Mesothelial cell of epicardium (in vitro differentiated cells): ENCODE results near the gene MYO16. TPM values are rescaled to one million over a fixed set of nuclear protein-coding genes. Genes with fewer than 3 reads are reported as not detected.
"Not testable (repeated sequence)": the region's sequence is repeated elsewhere in the genome, so short reads cannot be mapped to it uniquely, and the experiment has no call there.

ENCODE experiments used
- DNase-seq, 2 experiments: peaks; one replicate each; pipeline ENCODE4 v3.0.0; 2021; ENCODE audit warnings: low spot score in 2 of 2; ENCODE audit not compliant: unreplicated experiment in 2 of 2
- H3K27ac Mint-ChIP-seq: 2 replicates; pipeline ENCODE4 v1.8.0; 2021; ENCODE audit warnings: mixed read lengths
- H3K27me3 Mint-ChIP-seq: 2 replicates; pipeline ENCODE4 v1.8.0; 2021; ENCODE audit warnings: low read depth, mixed read lengths
- H3K36me3 Mint-ChIP-seq: 2 replicates; pipeline ENCODE4 v1.8.0; 2021; ENCODE audit warnings: mixed read lengths
- H3K4me1 Mint-ChIP-seq: 2 replicates; pipeline ENCODE4 v1.8.0; 2021; ENCODE audit warnings: mixed read lengths
- H3K4me3 Mint-ChIP-seq: 2 replicates; pipeline ENCODE4 v1.8.0; 2021; ENCODE audit warnings: mild to moderate bottlenecking, moderate library complexity, mixed read lengths
- H3K9me3 Mint-ChIP-seq: 2 replicates; pipeline ENCODE4 v1.8.0; 2021; ENCODE audit warnings: mixed read lengths
- total RNA-seq: library from RNA; stranded (reverse); gene quantifications from 3 replicates; pipeline ENCODE4 v1.2.1, GENCODE V29; 2021
- TF ChIP-seq, protein P1 (sequence below): fragments of 200-600 bp; sonication (generic); IDR thresholded peaks from one replicate; pipeline ENCODE4 v1.5.0; 2021; ENCODE audit warnings: antibody characterized with exemption; ENCODE audit not compliant: unreplicated experiment

MYO16 gene
- total RNA-seq, 1 donor from 2014 or later: 0.07 TPM

- peaks cover 10% of the 10 kb centered on the region for H3K4me1 Mint-ChIP-seq
- no peak overlapping the region for H3K27ac Mint-ChIP-seq
- no peak overlapping the region for H3K4me3 Mint-ChIP-seq
- DNase-seq: no peak
- H3K27me3 Mint-ChIP-seq: no peaks in the 10 kb centered on the region
- TF ChIP-seq, protein P1, sequence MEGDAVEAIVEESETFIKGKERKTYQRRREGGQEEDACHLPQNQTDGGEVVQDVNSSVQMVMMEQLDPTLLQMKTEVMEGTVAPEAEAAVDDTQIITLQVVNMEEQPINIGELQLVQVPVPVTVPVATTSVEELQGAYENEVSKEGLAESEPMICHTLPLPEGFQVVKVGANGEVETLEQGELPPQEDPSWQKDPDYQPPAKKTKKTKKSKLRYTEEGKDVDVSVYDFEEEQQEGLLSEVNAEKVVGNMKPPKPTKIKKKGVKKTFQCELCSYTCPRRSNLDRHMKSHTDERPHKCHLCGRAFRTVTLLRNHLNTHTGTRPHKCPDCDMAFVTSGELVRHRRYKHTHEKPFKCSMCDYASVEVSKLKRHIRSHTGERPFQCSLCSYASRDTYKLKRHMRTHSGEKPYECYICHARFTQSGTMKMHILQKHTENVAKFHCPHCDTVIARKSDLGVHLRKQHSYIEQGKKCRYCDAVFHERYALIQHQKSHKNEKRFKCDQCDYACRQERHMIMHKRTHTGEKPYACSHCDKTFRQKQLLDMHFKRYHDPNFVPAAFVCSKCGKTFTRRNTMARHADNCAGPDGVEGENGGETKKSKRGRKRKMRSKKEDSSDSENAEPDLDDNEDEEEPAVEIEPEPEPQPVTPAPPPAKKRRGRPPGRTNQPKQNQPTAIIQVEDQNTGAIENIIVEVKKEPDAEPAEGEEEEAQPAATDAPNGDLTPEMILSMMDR: no peak
- H3K9me3 Mint-ChIP-seq: peaks cover 1% of the 10 kb centered on the region
- H3K36me3 Mint-ChIP-seq: no peaks in the 10 kb centered on the region
Measured at GRCh38 chr13:108776650-108777049, 147.2 kb downstream of the MYO16 start.

DNA sequence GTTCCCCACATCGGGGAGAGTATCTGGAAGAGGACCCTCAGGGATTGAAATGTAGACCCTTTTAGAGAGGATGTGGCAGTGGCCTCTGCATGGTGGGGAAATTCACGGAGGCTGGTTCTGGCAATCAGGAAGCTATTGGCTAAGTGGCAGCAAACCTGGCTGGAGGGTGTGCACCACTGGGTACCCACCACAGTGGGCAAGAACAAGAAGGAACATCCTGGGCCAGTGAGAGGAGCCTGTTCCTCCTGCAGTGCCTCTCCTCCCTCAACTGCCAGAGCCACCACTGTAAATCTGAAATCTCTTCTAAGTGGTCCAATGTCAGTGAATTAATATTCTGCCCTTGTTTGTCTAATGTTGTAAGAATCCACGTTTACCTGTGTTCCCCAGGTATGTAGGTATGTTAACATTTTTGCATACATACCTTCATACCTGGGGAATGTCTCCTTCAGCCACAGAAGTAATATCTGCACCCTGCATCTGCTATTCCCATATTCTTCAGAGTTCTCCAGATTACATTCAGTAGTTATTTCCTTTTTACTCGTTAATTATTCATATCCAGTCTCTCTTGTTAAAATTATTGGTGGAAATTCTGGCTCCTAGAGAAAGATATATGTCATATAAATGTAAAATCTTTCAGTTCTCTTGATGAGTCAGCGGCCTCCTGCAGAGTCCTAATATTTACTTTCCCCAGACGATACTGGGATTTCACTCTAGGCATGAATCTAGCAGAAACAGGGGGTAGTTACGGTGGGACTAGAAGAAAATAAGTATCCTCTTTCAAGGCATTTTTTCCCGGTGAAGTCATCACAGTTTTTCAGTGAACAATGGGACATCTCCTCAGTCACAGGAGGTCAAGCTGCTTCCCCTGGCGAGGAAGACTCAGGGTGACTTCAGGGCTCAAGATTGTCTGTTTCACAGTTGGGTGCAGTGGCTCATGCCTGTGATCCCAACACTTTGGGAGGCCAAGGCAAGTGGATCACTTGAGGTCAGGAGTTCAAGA is 148.3 kb downstream of the MYO16 start:
- Mint-ChIP-seq H3K4me3 (no peak overlapping the region), H3K27ac (peak overlapping the region; percentile 21), H3K9me3 (peaks cover 9% of the 10 kb centered on the region), H3K27me3 (no peaks in the 10 kb centered on the region), H3K36me3 (peaks cover 3% of the 10 kb centered on the region), H3K4me1 (peaks cover 10% of the 10 kb centered on the region)
- DNase-seq: no peak
- TF ChIP-seq, protein P1: no peak

DNA sequence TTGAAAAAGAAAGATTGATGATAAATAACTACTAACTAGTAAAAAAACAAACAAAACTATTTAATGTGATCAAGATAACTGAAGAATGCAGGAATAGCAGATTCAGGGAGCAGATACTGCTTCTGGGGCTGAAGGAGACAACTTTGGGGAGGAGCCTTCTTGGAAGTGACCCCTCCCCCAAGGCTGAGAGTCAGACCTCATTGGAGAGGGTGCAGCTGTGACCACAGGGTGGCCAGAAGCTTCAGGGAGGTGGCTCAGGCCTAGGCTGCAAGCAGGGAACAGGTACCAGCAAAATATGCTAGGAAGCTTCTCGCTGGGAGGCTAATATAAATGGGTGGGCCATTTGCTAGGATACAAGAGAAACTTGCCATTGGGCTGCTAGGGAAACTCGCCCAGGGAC is 149.9 kb downstream of the MYO16 start:
- Mint-ChIP-seq H3K9me3 (peaks cover 21% of the 10 kb centered on the region), H3K4me3 (no peak overlapping the region), H3K27ac (no peak overlapping the region), H3K27me3 (no peaks in the 10 kb centered on the region), H3K36me3 (peaks cover 3% of the 10 kb centered on the region), H3K4me1 (peaks cover 10% of the 10 kb centered on the region)
- no peak for DNase-seq
- TF ChIP-seq, protein P1: no peak

DNA sequence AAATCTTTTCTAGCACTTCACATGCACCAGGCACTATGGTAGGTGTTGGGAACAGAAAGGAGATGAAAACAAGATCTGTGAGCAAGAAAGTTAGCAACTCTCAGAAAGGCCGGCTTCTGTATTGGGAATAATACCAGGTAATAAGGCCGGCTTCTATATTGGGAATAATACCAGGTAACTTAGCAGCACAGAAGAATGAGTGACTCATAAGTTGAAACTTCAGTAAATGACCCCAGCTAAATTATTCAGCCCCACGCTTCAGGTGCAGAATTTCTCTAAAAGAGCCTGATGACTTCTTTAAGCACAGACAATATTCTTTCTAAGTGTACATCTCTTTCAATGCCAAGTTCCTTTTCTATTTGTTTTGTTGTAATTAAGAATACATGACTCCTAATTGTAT is 151.3 kb downstream of the MYO16 start:
- no peak overlapping the region for H3K27ac Mint-ChIP-seq
- H3K27me3 Mint-ChIP-seq: no peaks in the 10 kb centered on the region
- H3K9me3 Mint-ChIP-seq: peaks cover 21% of the 10 kb centered on the region

GRCh38 chr13:108781312-108781711 is 151.9 kb downstream of the MYO16 start:
- Mint-ChIP-seq H3K9me3 (peaks cover 21% of the 10 kb centered on the region), H3K27me3 (no peaks in the 10 kb centered on the region), H3K4me3 (no peak overlapping the region), H3K36me3 (peaks cover 3% of the 10 kb centered on the region), H3K27ac (no peak overlapping the region), H3K4me1 (peaks cover 10% of the 10 kb centered on the region)
- no peak for DNase-seq
- TF ChIP-seq, protein P1: no peak

More for the DNA sequence above, 151.3 kb downstream of the MYO16 start:
- TF ChIP-seq, protein P1: no peak
- Mint-ChIP-seq H3K4me3 (no peak overlapping the region), H3K4me1 (peaks cover 10% of the 10 kb centered on the region), H3K36me3 (peaks cover 3% of the 10 kb centered on the region)
- no peak for DNase-seq

GRCh38 chr13:108782480-108782879 is 153.1 kb downstream of the MYO16 start:
- H3K4me1 Mint-ChIP-seq: peaks cover 11% of the 10 kb centered on the region
- not testable (repeated sequence) for H3K36me3 Mint-ChIP-seq, H3K27me3 Mint-ChIP-seq, DNase-seq, H3K27ac Mint-ChIP-seq, H3K4me3 Mint-ChIP-seq
- H3K9me3 Mint-ChIP-seq: peaks cover 21% of the 10 kb centered on the region
